AG10803 (cell line): ENCODE results near the gene TTLL1.
"Not testable (repeated sequence)": the region's sequence is repeated elsewhere in the genome, so short reads cannot be mapped to it uniquely, and the experiment has no call there.

Experiments used
- DNase-seq: peaks from one replicate; pipeline ENCODE4 v3.0.0; 2010; ENCODE audit warnings: low read depth
- H3K4me3 ChIP-seq: 2 replicates; pipeline ENCODE4 v1.5.1; 2011; ENCODE audit warnings: mild to moderate bottlenecking, low read length, control low read depth
- CTCF ChIP-seq: conservative IDR thresholded peaks from 2 replicates; pipeline ENCODE4 v1.5.1; 2011; ENCODE audit warnings: mild to moderate bottlenecking, low read length, control low read depth, inconsistent platforms

TTLL1 gene

GRCh38 chr22:43000441-43001175, 88.6 kb downstream of the TTLL1 start:
- DNase-seq, result peak; percentile 49
- no peak for TF ChIP-seq CTCF
- H3K4me3 ChIP-seq, result no peak overlapping the region

- no peak for TF ChIP-seq CTCF
- DNase-seq, result no peak
- H3K4me3 ChIP-seq, result no peak overlapping the region
These were observed 91.6 kb downstream of the TTLL1 start for GRCh38 chr22:42997582-42998090.

GRCh38 chr22:42996646-42997365, 92.4 kb downstream of the TTLL1 start:
- no peak for TF ChIP-seq CTCF
- H3K4me3 ChIP-seq, result no peak overlapping the region
- DNase-seq, result peak; percentile 73

- not testable (repeated sequence) for H3K4me3 ChIP-seq, DNase-seq
These were observed 93.5 kb downstream of the TTLL1 start for GRCh38 chr22:42995654-42996053.

- peak overlapping the region; percentile 56 for H3K4me3 ChIP-seq
- DNase-seq, result peak; percentile 93
- no peak for TF ChIP-seq CTCF
These were observed 94.2 kb downstream of the TTLL1 start for GRCh38 chr22:42994917-42995562.

GRCh38 chr22:42994276-42994916, 94.8 kb downstream of the TTLL1 start:
- DNase-seq, result no peak
- TF ChIP-seq CTCF, result no peak
- H3K4me3 ChIP-seq, result peak overlapping the region; percentile 56

- TF ChIP-seq CTCF, result no peak
- H3K4me3 ChIP-seq, result peak overlapping the region; percentile 56
- DNase-seq, result peak; percentile 87
These were observed 95.4 kb downstream of the TTLL1 start for GRCh38 chr22:42993651-42994275.
